Fibroblast of mammary gland (primary cell): ENCODE results near the gene CTDP1.

ENCODE experiments used
- DNase-seq: peaks from one replicate; pipeline ENCODE4 v3.0.0-alpha.2; 2010; ENCODE audit warnings: low read depth
- H3K4me3 ChIP-seq: 2 replicates; pipeline ENCODE4 v1.5.1; 2011; ENCODE audit warnings: low read depth, mild to moderate bottlenecking, low read length, moderate library complexity; ENCODE audit not compliant: control insufficient read depth
- CTCF ChIP-seq: conservative IDR thresholded peaks from 2 replicates; pipeline ENCODE4 v1.5.1; 2011; ENCODE audit warnings: low read depth, low read length, inconsistent platforms; ENCODE audit not compliant: control insufficient read depth, insufficient read depth

CTDP1 gene

GRCh38 chr18:79679552-79680099 lies at the start of gene CTDP1:
TSS of gene CTDP1 (plus strand) at chr18:79679803. CDS start at chr18:79679948, 145 bp downstream.
- peak; percentile 89 for DNase-seq
- no peak for TF ChIP-seq CTCF
- H3K4me3 ChIP-seq = peak within 1 kb of the TSS; percentile 82

- no peak for DNase-seq
- no peak overlapping the region for H3K4me3 ChIP-seq
- no peak for TF ChIP-seq CTCF
These were observed 49.1 kb upstream of the CTDP1 start for GRCh38 chr18:79630281-79631095.

- TF ChIP-seq CTCF = no peak
- H3K4me3 ChIP-seq = no peak overlapping the region
- no peak for DNase-seq
These were observed 48.5 kb upstream of the CTDP1 start for GRCh38 chr18:79631096-79631507.

GRCh38 chr18:79631761-79632446 lies 47.7 kb upstream of the CTDP1 start:
- no peak for TF ChIP-seq CTCF
- no peak overlapping the region for H3K4me3 ChIP-seq
- no peak for DNase-seq

- TF ChIP-seq CTCF = no peak
- DNase-seq = no peak
- no peak overlapping the region for H3K4me3 ChIP-seq
These were observed 46.8 kb upstream of the CTDP1 start for GRCh38 chr18:79632765-79633164.

- H3K4me3 ChIP-seq = no peak overlapping the region
- DNase-seq = no peak
- TF ChIP-seq CTCF = no peak
These were observed 45.4 kb upstream of the CTDP1 start for GRCh38 chr18:79634186-79634585.
